ENCODE measurements around the gene KCNG1.

KCNG1 gene

DNA sequence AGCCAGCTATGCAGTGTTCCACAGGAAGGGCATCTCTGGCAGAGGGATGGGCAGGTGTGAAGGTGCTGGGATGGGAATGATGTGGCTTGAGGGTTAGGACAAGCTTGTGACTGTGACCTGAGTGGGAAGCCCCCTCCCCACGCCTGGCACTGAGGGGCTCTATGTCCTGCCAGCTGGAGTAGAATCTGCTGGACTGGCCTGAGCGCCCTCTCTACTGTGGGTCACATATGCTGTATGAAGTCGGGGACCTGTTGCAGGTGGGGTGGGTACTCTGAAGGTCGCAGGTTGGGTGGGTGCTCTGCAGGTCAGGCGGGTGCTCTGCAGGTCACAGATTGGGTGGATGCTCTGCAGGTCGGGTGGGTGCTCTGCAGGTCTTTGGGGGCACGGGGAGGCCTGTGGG, 20.3 kb downstream of the KCNG1 start:
- TF ChIP-seq, protein P1, sequence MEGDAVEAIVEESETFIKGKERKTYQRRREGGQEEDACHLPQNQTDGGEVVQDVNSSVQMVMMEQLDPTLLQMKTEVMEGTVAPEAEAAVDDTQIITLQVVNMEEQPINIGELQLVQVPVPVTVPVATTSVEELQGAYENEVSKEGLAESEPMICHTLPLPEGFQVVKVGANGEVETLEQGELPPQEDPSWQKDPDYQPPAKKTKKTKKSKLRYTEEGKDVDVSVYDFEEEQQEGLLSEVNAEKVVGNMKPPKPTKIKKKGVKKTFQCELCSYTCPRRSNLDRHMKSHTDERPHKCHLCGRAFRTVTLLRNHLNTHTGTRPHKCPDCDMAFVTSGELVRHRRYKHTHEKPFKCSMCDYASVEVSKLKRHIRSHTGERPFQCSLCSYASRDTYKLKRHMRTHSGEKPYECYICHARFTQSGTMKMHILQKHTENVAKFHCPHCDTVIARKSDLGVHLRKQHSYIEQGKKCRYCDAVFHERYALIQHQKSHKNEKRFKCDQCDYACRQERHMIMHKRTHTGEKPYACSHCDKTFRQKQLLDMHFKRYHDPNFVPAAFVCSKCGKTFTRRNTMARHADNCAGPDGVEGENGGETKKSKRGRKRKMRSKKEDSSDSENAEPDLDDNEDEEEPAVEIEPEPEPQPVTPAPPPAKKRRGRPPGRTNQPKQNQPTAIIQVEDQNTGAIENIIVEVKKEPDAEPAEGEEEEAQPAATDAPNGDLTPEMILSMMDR (conservative IDR thresholded peaks at IDR 0.05) = no peak
- no peak for TF ChIP-seq ZFX (IDR thresholded peaks at IDR 0.05)
- H3K27ac ChIP-seq = no peak overlapping the region

DNA sequence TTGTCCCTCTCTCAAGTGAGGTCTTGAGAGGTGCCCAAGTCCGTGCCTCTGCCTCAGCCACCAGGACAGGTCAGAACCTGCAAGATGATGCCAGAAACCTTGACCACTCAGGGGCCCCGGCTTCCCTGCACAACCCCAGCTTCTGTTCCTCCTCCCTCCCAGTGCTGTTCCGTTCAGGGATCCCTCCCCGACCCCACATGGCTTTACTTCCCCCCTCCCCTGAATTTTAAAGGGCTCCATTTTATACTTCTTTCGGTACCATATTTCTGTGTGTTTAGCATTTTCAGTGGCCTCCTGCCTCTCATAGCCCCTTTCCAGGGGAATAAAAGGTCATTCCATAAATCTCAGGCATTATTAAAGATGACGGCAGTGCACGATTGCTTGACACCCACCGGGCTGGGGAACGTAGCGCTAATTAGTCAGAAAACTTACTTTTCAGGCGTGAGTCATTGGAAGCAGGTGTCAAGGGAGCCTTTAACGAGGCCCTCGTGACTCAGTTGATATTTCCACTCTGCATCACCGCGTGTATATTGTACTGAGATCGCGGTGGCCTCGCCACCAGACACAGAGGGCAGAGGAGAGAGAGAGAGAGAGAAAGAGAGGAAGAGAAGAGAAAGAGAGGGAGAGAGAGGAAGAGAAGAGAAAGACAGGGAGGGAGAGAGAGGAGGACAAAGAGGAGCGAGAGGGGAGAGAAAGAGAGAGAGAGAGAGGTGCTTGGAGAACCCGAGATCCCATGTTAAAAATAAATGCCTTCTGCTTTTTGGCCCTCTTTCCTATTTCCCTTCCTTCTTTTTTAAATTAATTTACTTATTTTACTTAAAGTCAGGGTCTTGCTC, 21.3 kb downstream of the KCNG1 start:
- TF ChIP-seq, protein P1 (conservative IDR thresholded peaks at IDR 0.05) = no peak
- TF ChIP-seq ZFX (IDR thresholded peaks at IDR 0.05) = no peak

GRCh38 chr20:50999355-50999754, 23.6 kb downstream of the KCNG1 start:
- no peak overlapping the region for H3K27ac ChIP-seq
- TF ChIP-seq, protein P1 (conservative IDR thresholded peaks at IDR 0.05) = no peak
- TF ChIP-seq ZFX (IDR thresholded peaks at IDR 0.05) = no peak

More for the DNA sequence above, 21.3 kb downstream of the KCNG1 start:
- H3K27ac ChIP-seq = no peak overlapping the region

DNA sequence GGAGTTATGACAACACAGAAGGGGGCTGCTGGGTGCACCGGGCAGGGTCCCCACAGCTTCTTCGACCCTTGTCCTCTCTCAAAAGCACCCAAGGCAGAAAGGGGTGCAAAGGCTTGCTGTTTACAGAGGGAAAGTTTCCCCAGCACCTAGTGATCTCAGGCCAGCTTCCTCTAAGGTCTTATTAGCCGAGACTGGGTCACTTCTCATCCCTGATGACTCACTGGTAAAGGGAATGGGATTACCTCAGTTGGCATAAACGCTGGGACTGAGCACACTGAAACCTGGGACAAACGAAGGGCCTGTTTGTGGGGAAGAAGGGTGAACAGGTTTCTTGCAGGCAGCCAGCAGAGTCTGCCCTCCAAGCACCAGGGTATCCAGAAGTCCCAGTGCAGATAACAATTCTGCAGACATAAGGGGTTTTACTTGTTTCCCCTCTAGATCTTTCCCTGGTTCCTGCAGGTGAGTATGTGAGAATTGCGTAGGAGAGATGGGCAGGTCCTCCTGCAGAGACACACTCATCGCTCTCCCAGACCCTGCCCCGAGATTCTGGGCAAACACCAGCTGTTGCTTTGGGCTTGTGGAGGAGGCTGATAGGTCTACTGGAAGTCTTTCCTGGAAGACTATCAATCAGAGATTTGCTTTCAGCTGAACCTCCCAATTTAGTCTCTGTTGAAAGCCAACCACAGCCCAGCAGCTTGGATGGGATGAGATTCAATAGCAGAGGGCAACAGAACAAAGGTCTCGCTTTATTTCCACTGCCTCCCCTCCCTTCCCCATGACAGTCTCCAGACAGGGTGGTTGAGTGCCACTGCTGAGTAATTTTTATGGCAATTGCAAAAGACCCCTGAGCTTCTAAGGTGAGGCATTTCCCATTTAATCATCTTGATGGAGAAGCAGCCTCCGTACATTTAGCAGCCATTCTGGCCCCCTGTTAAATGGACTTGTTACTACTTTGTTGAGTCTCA, 25.7 kb downstream of the KCNG1 start:
- no peak overlapping the region for H3K27ac ChIP-seq
- TF ChIP-seq, protein P1 (conservative IDR thresholded peaks at IDR 0.05) = no peak
- no peak for TF ChIP-seq ZFX (IDR thresholded peaks at IDR 0.05)

- TF ChIP-seq, protein P1 (conservative IDR thresholded peaks at IDR 0.05) = no peak
- TF ChIP-seq ZFX (IDR thresholded peaks at IDR 0.05) = no peak
- H3K27ac ChIP-seq = no peak overlapping the region
Measured at GRCh38 chr20:50995506-50995905, 27.4 kb downstream of the KCNG1 start.

- no peak overlapping the region for H3K27ac ChIP-seq
Measured at GRCh38 chr20:50993876-50994275, 29.0 kb downstream of the KCNG1 start.

More at GRCh38 chr20:50993876-50994275, 29.0 kb downstream of the KCNG1 start:
- no peak for TF ChIP-seq ZFX (IDR thresholded peaks at IDR 0.05)
- TF ChIP-seq, protein P1 (conservative IDR thresholded peaks at IDR 0.05) = no peak
